Endodermal cell (in vitro differentiated cells): ENCODE results near the gene NAALADL2. TPM values are rescaled to one million over a fixed set of nuclear protein-coding genes. Genes with fewer than 3 reads are reported as not detected.

Experiments
- DNase-seq: peaks from one replicate; pipeline ENCODE4 v3.0.0-alpha.2; 2017
- H3K27ac ChIP-seq: 2 replicates; pipeline ENCODE4 v1.5.1; 2013; ENCODE audit warnings: mild to moderate bottlenecking, low read depth, low read length, moderate library complexity
- H3K27me3 ChIP-seq: 2 replicates; pipeline ENCODE4 v1.6.1; 2013; ENCODE audit warnings: mild to moderate bottlenecking, low read length, moderate library complexity; ENCODE audit not compliant: insufficient read depth, control insufficient read depth, poor library complexity, severe bottlenecking
- H3K36me3 ChIP-seq: 2 replicates; pipeline ENCODE4 v1.7.0; 2013; ENCODE audit warnings: mild to moderate bottlenecking, low read length, moderate library complexity; ENCODE audit not compliant: control insufficient read depth, insufficient read depth
- H3K4me1 ChIP-seq: one replicate; pipeline ENCODE4 v1.7.0; 2013; ENCODE audit warnings: low read length; ENCODE audit not compliant: control insufficient read depth, insufficient read depth
- H3K4me3 ChIP-seq: 2 replicates; pipeline ENCODE4 v1.5.1; 2013; ENCODE audit warnings: mild to moderate bottlenecking, low read length, moderate library complexity
- H3K9ac ChIP-seq: 2 replicates; pipeline ENCODE4 v1.6.1; 2013; ENCODE audit warnings: mild to moderate bottlenecking, low read length, moderate library complexity; ENCODE audit not compliant: poor library complexity, severe bottlenecking; ENCODE audit errors: extremely low read depth
- H3K9me3 ChIP-seq: 2 replicates; pipeline ENCODE4 v1.6.1; 2013; ENCODE audit warnings: mild to moderate bottlenecking, low read length, moderate library complexity; ENCODE audit not compliant: control insufficient read depth
- H3K27ac Mint-ChIP-seq: 2 replicates; pipeline ENCODE4 v1.8.0; 2020; ENCODE audit warnings: mixed read lengths
- H3K27me3 Mint-ChIP-seq: 2 replicates; pipeline ENCODE4 v1.8.0; 2021; ENCODE audit warnings: mild to moderate bottlenecking, mixed read lengths; ENCODE audit not compliant: insufficient read depth
- H3K36me3 Mint-ChIP-seq: 2 replicates; pipeline ENCODE4 v1.8.0; 2020; ENCODE audit warnings: low read depth, mixed read lengths
- H3K4me1 Mint-ChIP-seq: 2 replicates; pipeline ENCODE4 v1.8.0; 2020; ENCODE audit warnings: mixed read lengths
- H3K4me3 Mint-ChIP-seq: 2 replicates; pipeline ENCODE4 v1.8.0; 2020; ENCODE audit warnings: mild to moderate bottlenecking, moderate library complexity, mixed read lengths
- H3K9me3 Mint-ChIP-seq: 2 replicates; pipeline ENCODE4 v1.8.0; 2020; ENCODE audit warnings: mild to moderate bottlenecking, mixed read lengths
- WGBS, 2 experiments: methylation state at CpG; one replicate each; pipeline versions ENCODE4 v1.1.5 to v1.1.7; 2013; ENCODE audit warnings: missing lambda C conversion rate in 2 of 2, mixed read lengths in 1 of 2; ENCODE audit not compliant: insufficient coverage in 1 of 2, insufficient read length in 1 of 2; 5-methylcytosine and 5-hydroxymethylcytosine counted together
- total RNA-seq, 2 donors: library from RNA; stranded (reverse); fragmentation: NEBNext Ultra II Directional in 1 of 2; extraction: Animal tissue kit (Norgen Biotek cat#: 25700) in 1 of 2; gene quantifications; 2 replicates in 1 of 2; 3 replicates in 1 of 2; pipeline ENCODE4 v1.2.1, GENCODE V29; 2021
- TF ChIP-seq, protein P1 (sequence below): fragments of 200-600 bp; sonication (generic); conservative IDR thresholded peaks from 2 replicates; pipeline ENCODE4 v1.5.0; 2021; ENCODE audit warnings: antibody characterized with exemption, mild to moderate bottlenecking

The NAALADL2 gene
- total RNA-seq, 2 donors from 2014 or later, result 1.6 to 1.8 TPM

- H3K27ac Mint-ChIP-seq, result no peak overlapping the region
- TF ChIP-seq, protein P1, sequence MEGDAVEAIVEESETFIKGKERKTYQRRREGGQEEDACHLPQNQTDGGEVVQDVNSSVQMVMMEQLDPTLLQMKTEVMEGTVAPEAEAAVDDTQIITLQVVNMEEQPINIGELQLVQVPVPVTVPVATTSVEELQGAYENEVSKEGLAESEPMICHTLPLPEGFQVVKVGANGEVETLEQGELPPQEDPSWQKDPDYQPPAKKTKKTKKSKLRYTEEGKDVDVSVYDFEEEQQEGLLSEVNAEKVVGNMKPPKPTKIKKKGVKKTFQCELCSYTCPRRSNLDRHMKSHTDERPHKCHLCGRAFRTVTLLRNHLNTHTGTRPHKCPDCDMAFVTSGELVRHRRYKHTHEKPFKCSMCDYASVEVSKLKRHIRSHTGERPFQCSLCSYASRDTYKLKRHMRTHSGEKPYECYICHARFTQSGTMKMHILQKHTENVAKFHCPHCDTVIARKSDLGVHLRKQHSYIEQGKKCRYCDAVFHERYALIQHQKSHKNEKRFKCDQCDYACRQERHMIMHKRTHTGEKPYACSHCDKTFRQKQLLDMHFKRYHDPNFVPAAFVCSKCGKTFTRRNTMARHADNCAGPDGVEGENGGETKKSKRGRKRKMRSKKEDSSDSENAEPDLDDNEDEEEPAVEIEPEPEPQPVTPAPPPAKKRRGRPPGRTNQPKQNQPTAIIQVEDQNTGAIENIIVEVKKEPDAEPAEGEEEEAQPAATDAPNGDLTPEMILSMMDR, result no peak
- 98 to 100% methylated on average over 1 to 2 of the region's 3 CpGs for WGBS, 2 experiments
- Histone ChIP-seq H3K36me3 (no peaks in the 10 kb centered on the region), H3K27me3 (no peaks in the 10 kb centered on the region), H3K27ac (no peak overlapping the region), H3K9ac (no peak overlapping the region), H3K4me3 (no peak overlapping the region), H3K9me3 (no peaks in the 10 kb centered on the region), H3K4me1 (no peaks in the 10 kb centered on the region)
- no peaks in the 10 kb centered on the region for H3K36me3 Mint-ChIP-seq
- no peak for DNase-seq
- H3K4me1 Mint-ChIP-seq, result peaks cover 7% of the 10 kb centered on the region
- peaks cover 16% of the 10 kb centered on the region for H3K27me3 Mint-ChIP-seq
- no peaks in the 10 kb centered on the region for H3K9me3 Mint-ChIP-seq
- H3K4me3 Mint-ChIP-seq, result no peak overlapping the region
Observed at GRCh38 chr3:175518459-175518858, 659.3 kb downstream of the NAALADL2 start.

- Mint-ChIP-seq H3K4me3 (no peak overlapping the region), H3K4me1 (peaks cover 3% of the 10 kb centered on the region), H3K36me3 (no peaks in the 10 kb centered on the region), H3K9me3 (no peaks in the 10 kb centered on the region), H3K27ac (no peak overlapping the region), H3K27me3 (peaks cover 10% of the 10 kb centered on the region)
- no peaks in the 10 kb centered on the region for H3K4me1 ChIP-seq
- DNase-seq, result no peak
- no peak overlapping the region for H3K27ac ChIP-seq
- no peaks in the 10 kb centered on the region for H3K27me3 ChIP-seq
- 92 to 93% methylated on average over 2 to 3 of the region's 3 CpGs for WGBS, 2 experiments
- H3K9me3 ChIP-seq, result no peaks in the 10 kb centered on the region
- TF ChIP-seq, protein P1, result no peak
- H3K36me3 ChIP-seq, result no peaks in the 10 kb centered on the region
- no peak overlapping the region for H3K4me3 ChIP-seq
- H3K9ac ChIP-seq, result no peak overlapping the region
Observed at GRCh38 chr3:175521406-175521805, 662.3 kb downstream of the NAALADL2 start.

DNA sequence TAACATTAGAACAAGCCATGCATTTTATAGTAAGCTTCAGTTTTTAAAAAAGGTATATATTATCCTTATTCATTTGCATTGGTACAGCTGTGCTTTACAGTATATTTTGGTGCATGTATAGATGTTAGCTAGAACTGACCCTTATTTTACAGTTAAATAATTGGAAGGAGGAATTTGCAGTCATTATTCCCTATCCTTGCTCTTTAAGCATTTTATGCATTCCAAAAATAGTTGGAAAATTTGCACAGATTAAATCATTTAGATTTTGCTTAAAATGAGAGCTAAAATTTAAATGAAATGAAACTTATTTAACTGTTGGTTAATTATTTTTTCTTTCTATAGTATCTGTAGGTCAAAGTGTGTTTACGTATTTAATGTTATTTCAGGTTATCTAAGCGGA lies 667.1 kb downstream of the NAALADL2 start:
- H3K27ac ChIP-seq, result no peak overlapping the region
- H3K4me3 Mint-ChIP-seq, result no peak overlapping the region

More for the DNA sequence above, 667.1 kb downstream of the NAALADL2 start:
- Mint-ChIP-seq H3K4me1 (peaks cover 7% of the 10 kb centered on the region), H3K9me3 (no peaks in the 10 kb centered on the region), H3K36me3 (no peaks in the 10 kb centered on the region), H3K27me3 (no peaks in the 10 kb centered on the region), H3K27ac (no peak overlapping the region)
- no peak for DNase-seq
- H3K4me1 ChIP-seq, result no peaks in the 10 kb centered on the region
- no peak overlapping the region for H3K9ac ChIP-seq
- H3K27me3 ChIP-seq, result no peaks in the 10 kb centered on the region
- WGBS, 2 experiments, result 84% methylated on average over 2 of the region's 2 CpGs; no CpG with 5 or more reads in 1 of the 2 experiments
- H3K4me3 ChIP-seq, result no peak overlapping the region
- H3K9me3 ChIP-seq, result no peaks in the 10 kb centered on the region
- TF ChIP-seq, protein P1, result no peak
- H3K36me3 ChIP-seq, result no peaks in the 10 kb centered on the region
